GM12878 (cell line): ENCODE measurements around the gene CCS. TPM values are rescaled to one million over a fixed set of nuclear protein-coding genes. Genes with fewer than 3 reads are reported as not detected.

Source experiments
- ATAC-seq: fragments of 200-7000 bp; cut with Tn5 transposase; 3 replicates; pipeline ENCODE4 v1.9.1; 2020; ENCODE audit warnings: mild to moderate bottlenecking, moderate library complexity
- BruUV-seq: library from RNA; stranded (reverse); fragments of 400-500 nt; replicated peaks from 2 replicates; lab custom pipeline; 2021; lab: Mats Ljungman, UMichigan
- CTCF ChIA-PET: fragments of 300-600 bp; sonication (Branson Sonifier 250); formaldehyde crosslinking; extraction: SDS; loops from one replicate; lab custom pipeline; 2021; ENCODE audit warnings: inconsistent platforms; lab: Yijun Ruan, JAX
- POLR2A ChIA-PET: fragments of 350-600 bp; formaldehyde crosslinking; extraction: SDS; loops from one replicate; lab custom pipeline; 2021; ENCODE audit warnings: inconsistent platforms; lab: Charles Lee
- RAD21 ChIA-PET: fragments of 300-600 bp; sonication (Branson Sonifier 250); formaldehyde crosslinking; loops from one replicate; lab custom pipeline; 2023; ENCODE audit warnings: antibody characterized with exemption; ENCODE audit not compliant: unreplicated experiment; lab: Charles Lee
- SMC1A ChIA-PET: fragments of 300-600 bp; sonication (Branson Sonifier 250); formaldehyde crosslinking; loops from one replicate; lab custom pipeline; 2023; ENCODE audit not compliant: unreplicated experiment, uncharacterized antibody; lab: Charles Lee
- DNase-seq: peaks from one replicate; pipeline ENCODE4 v3.0.0-alpha.2; 2011; ENCODE audit warnings: low read depth, low spot score
- FAIRE-seq: peaks from 3 replicates; lab custom pipeline; 2011; peaks lifted over from hg19 to GRCh38; lab: Jason Lieb, UNC
- H2AFZ ChIP-seq: 2 replicates; pipeline ENCODE4 v1.6.0; 2011; ENCODE audit warnings: low read depth, low read length, control low read depth; ENCODE audit not compliant: control insufficient read depth
- H3K27ac ChIP-seq: 2 replicates; pipeline ENCODE4 v1.5.1; 2011; ENCODE audit warnings: control low read depth; ENCODE audit not compliant: control insufficient read depth, insufficient read depth
- H3K27me3 ChIP-seq, 2 experiments: replicated peaks in 1 of 2; 2 replicates each; pipeline versions ENCODE4 v1.6.0 to v1.6.1; 2011; ENCODE audit warnings: low read length in 1 of 2; ENCODE audit not compliant: control insufficient read depth in 2 of 2, insufficient read depth in 2 of 2
- H3K36me3 ChIP-seq, 2 experiments: 2 replicates each; pipeline ENCODE4 v1.5.1; 2011; ENCODE audit warnings: low read length in 1 of 2; ENCODE audit not compliant: control insufficient read depth in 2 of 2, insufficient read depth in 2 of 2
- H3K4me1 ChIP-seq: 2 replicates; pipeline ENCODE4 v1.6.1; 2011; ENCODE audit warnings: mild to moderate bottlenecking, low read length, moderate library complexity, mixed read lengths; ENCODE audit not compliant: control insufficient read depth, insufficient read depth
- H3K4me2 ChIP-seq: 2 replicates; pipeline ENCODE4 v1.6.0; 2011; ENCODE audit warnings: control low read depth; ENCODE audit not compliant: control insufficient read depth, insufficient read depth
- H3K4me3 ChIP-seq: fragments of 200-600 bp; sonication (generic); 2 replicates; pipeline ENCODE4 v1.5.1; 2016
- H3K79me2 ChIP-seq: 2 replicates; pipeline ENCODE4 v1.6.0; 2011; ENCODE audit warnings: low read length; ENCODE audit not compliant: control insufficient read depth, insufficient read depth
- H3K9ac ChIP-seq: 2 replicates; pipeline ENCODE4 v1.8.0; 2011; ENCODE audit warnings: low read length, control low read depth, mixed read lengths; ENCODE audit not compliant: control insufficient read depth, insufficient read depth
- H3K9me3 ChIP-seq: replicated peaks from 3 replicates; pipeline ENCODE4 v1.5.1; 2011; ENCODE audit warnings: mild to moderate bottlenecking, low read length; ENCODE audit not compliant: control insufficient read depth, insufficient read depth
- H4K20me1 ChIP-seq: 2 replicates; pipeline ENCODE4 v1.6.0; 2011; ENCODE audit not compliant: control insufficient read depth, insufficient read depth
- BACH1 ChIP-seq: fragments of 450-650 bp; IDR thresholded peaks from 2 replicates; pipeline ENCODE4 v1.6.1; 2017; ENCODE audit warnings: mild to moderate bottlenecking, borderline replicate concordance
- BMI1 ChIP-seq: fragments of 450-650 bp; IDR thresholded peaks from 2 replicates; pipeline ENCODE4 v1.6.1; 2016; ENCODE audit warnings: mild to moderate bottlenecking, moderate library complexity, borderline replicate concordance
- CEBPB ChIP-seq, 2 experiments: fragments of 150-350 bp in 1 of 2; IDR thresholded peaks; 2 replicates each; pipeline ENCODE4 v1.6.1; 2012 to 2014; ENCODE audit warnings: low read depth in 2 of 2, low read length in 2 of 2, borderline replicate concordance in 1 of 2, inconsistent platforms in 1 of 2
- CEBPZ ChIP-seq: fragments of 150-350 bp; IDR thresholded peaks from 2 replicates; pipeline ENCODE4 v1.6.1; 2016; ENCODE audit warnings: low read depth, low read length
- ELK1 ChIP-seq: IDR thresholded peaks from 2 replicates; pipeline ENCODE4 v1.6.1; 2012; ENCODE audit warnings: low read depth, low read length, improper control_type of control experiment
- EP300 ChIP-seq, 2 experiments: fragments of 150-350 bp in 1 of 2; IDR thresholded peaks; 2 replicates each; pipeline ENCODE4 v1.6.1; 2011 to 2012; ENCODE audit warnings: low read depth in 2 of 2, low read length in 2 of 2, borderline replicate concordance in 1 of 2, improper control_type of control experiment in 1 of 2, inconsistent platforms in 1 of 2; ENCODE audit not compliant: control insufficient read depth in 1 of 2
- HDGF ChIP-seq: fragments of 450-650 bp; IDR thresholded peaks from 2 replicates; pipeline ENCODE4 v1.6.1; 2016; ENCODE audit warnings: antibody characterized with exemption
- JUND ChIP-seq: IDR thresholded peaks from 2 replicates; pipeline ENCODE4 v1.6.1; 2012; ENCODE audit warnings: low read depth, mild to moderate bottlenecking, low read length, improper control_type of control experiment, moderate library complexity
- MEF2B ChIP-seq: fragments of 450-650 bp; IDR thresholded peaks from 2 replicates; pipeline ENCODE4 v1.6.1; 2018; ENCODE audit warnings: mild to moderate bottlenecking, moderate library complexity; ENCODE audit not compliant: partially characterized antibody, poor library complexity, severe bottlenecking
- PBX3 ChIP-seq: IDR thresholded peaks from 2 replicates; pipeline ENCODE4 v1.6.1; 2011; ENCODE audit warnings: mild to moderate bottlenecking, low read depth, low read length, moderate library complexity; ENCODE audit not compliant: insufficient replicate concordance
- SP1 ChIP-seq: IDR thresholded peaks from one replicate; pipeline ENCODE4 v1.6.1; 2011; ENCODE audit warnings: low read depth, low read length
- STAT1 ChIP-seq: fragments of 450-650 bp; conservative IDR thresholded peaks from 2 replicates; pipeline ENCODE4 v1.6.1; 2014; ENCODE audit warnings: antibody characterized with exemption, mild to moderate bottlenecking
- ZBED1 ChIP-seq: IDR thresholded peaks from 2 replicates; pipeline ENCODE4 v1.6.1; 2016; ENCODE audit warnings: borderline replicate concordance
- ZNF622 ChIP-seq: fragments of 450-650 bp; IDR thresholded peaks from 2 replicates; pipeline ENCODE4 v1.6.1; 2017; ENCODE audit warnings: mild to moderate bottlenecking, inconsistent platforms
- WGBS: methylation state at CpG from one replicate; pipeline ENCODE4 v1.1.6; 2016; ENCODE audit warnings: low lambda C conversion rate; ENCODE audit not compliant: insufficient replicate concordance, insufficient coverage; ENCODE audit errors: missing lambda C conversion rate; 5-methylcytosine and 5-hydroxymethylcytosine counted together
- in situ Hi-C: fragments of 300-500 bp; cut with MboI; formaldehyde crosslinking; loops from 9 replicates; pipeline ENCODE4 v1.14.3; 2018; ENCODE audit warnings: mixed read lengths
- intact Hi-C: fragments of 100-400 bp; cut with micrococcal nuclease; formaldehyde crosslinking; loops from one replicate; pipeline ENCODE4 v1.14.2; 2022; ENCODE audit not compliant: unreplicated experiment
- polyA plus RNA-seq, 11 experiments: library from polyadenylated mRNA; depleted of rRNA in 4 of 11; unstranded in 6 of 11; stranded (reverse) in 5 of 11; fragments of >200 nt; fragmentation: Nextera tagmentation in 4 of 11; fragmentation: Illumina TruSeq in 1 of 11; extraction: Ambion mirVana in 4 of 11; extraction: Trizol in 1 of 11; gene quantifications; 1 replicate in 1 of 11; 2 replicates in 10 of 11; pipeline versions ENCODE4 v1.2.1 to v1.2.3, GENCODE V29; 2011 to 2016; ENCODE audit warnings: inconsistent platforms in 2 of 11, missing spikeins in 2 of 11, low read depth in 1 of 11
- total RNA-seq, 4 experiments: library from RNA; depleted of rRNA in 3 of 4; stranded (reverse); fragments of >200 nt in 3 of 4; fragmentation: Illumina TruSeq in 1 of 4; extraction: Trizol in 1 of 4; gene quantifications; 2 replicates each; pipeline versions ENCODE4 v1.2.1 to v1.2.3, GENCODE V29; 2013 to 2021

The CCS gene
- total and polyA plus RNA-seq, 10 of the 15 experiments (the other 5 are each of a cell fraction or from before 2014, with no cell fraction given), result 1.5 to 44.2 (median 30.6) TPM

- Histone ChIP-seq H3K9me3 (no peaks in the 10 kb centered on the region), H3K27me3 (no peaks in the 10 kb centered on the region), H3K4me3 (peak within 1 kb of the TSS; percentile 90), H4K20me1 (peaks cover 14% of the 10 kb centered on the region), H3K9ac (peak within 1 kb of the TSS; percentile 70), H3K4me1 (peaks cover 5% of the 10 kb centered on the region; the same call in 1 of the 2 replicates), H2AFZ (peak within 1 kb of the TSS; percentile 91), H3K27ac (peak within 1 kb of the TSS; percentile 93), H3K79me2 (peaks cover 55% of the 10 kb centered on the region), H3K4me2 (peak within 1 kb of the TSS; percentile 64), H3K36me3 (peaks cover 0 to 10% of the 10 kb centered on the region in 2 experiments; a peak in 1 of 4 replicates)
- no TSS peak for BruUV-seq
- peak; percentile 97 for DNase-seq
- ChIA-PET RAD21 (interaction anchor here (1.0 to 3.8 kb wide), 4 partner anchors 21 to 61 kb away, joined by 3 to 25 read pairs (median 12); partner anchors contain the start of genes RBM4 and RBM4B), SMC1A (interaction anchor here (2.4 to 5.2 kb wide), 3 partner anchors 21 to 61 kb away, joined by 13 to 28 read pairs (median 16); partner anchors contain the start of genes CCDC87, CCS, RBM4 and RBM4B), CTCF (interaction anchor here (0.6 to 10.1 kb wide), 10 partner anchors 11 to 304 kb away, joined by 3 to 71 read pairs (median 4); partner anchors contain the start of genes ACTN3, CCDC87, CCS and RBM4), POLR2A (interaction anchor here (0.6 to 8.7 kb wide), 15 partner anchors 8 to 304 kb away, joined by 3 to 105 read pairs (median 7); partner anchors contain the start of genes ACTN3, CCDC87, CCS and PELI3)
- intact Hi-C loops, result loop anchor here (2.0 kb wide), 2 partner anchors 24 to 60 kb away; partner anchors contain the start of genes CCDC87, CCS and RBM4B
- in situ Hi-C loops, result no loop called here
- ATAC-seq, result peak; percentile 95
- 1% methylated on average over 78 of the region's 90 CpGs for WGBS
- peak; percentile 98 for FAIRE-seq
- TF ChIP-seq CEBPZ (peak; percentile 44; the same call in 1 of the 2 replicates), STAT1 (no peak), SP1 (peak; percentile 94), BACH1 (peak; percentile 83; the same call in 1 of the 2 replicates), JUND (0 out of 2 replicates have a peak, but pooled peaks have one; percentile 18), MEF2B (no peak), ZNF622 (no peak), EP300 (IDR thresholded peaks at IDR 0.05; ENCODE audit: borderline replicate concordance in 1 of 2, control insufficient read depth in 1 of 2, low read depth in 2 of 2, low read length in 2 of 2) (peak in 1 of 2 experiments; percentile 28; a peak in 1 of 4 replicates), PBX3 (peak; percentile 46), CEBPB (IDR thresholded peaks at IDR 0.05; ENCODE audit: borderline replicate concordance in 1 of 2, low read depth in 2 of 2, low read length in 2 of 2) (no peak), ELK1 (no peak), BMI1 (no peak), HDGF (peak; percentile 94), ZBED1 (0 out of 2 replicates have a peak, but pooled peaks have one; percentile 31)
Measured at GRCh38 chr11:66616379-66617154, 23.6 kb downstream of the CCS start, which contains the start of gene RBM14. Gene RBM14, plus strand, starts transcription at chr11:66616630. Its CDS starts 91 bp downstream, at chr11:66616721.
